Adrenal gland (tissue), 5 donors: ENCODE results near the gene ITPR3.

Source experiments
- POLR2A ChIP-seq, 2 donors: fragments of 450-650 bp; IDR thresholded peaks; one replicate each; pipeline ENCODE4 v1.6.1; 2017; ENCODE audit warnings: antibody characterized with exemption in 2 of 2, mild to moderate bottlenecking in 2 of 2, moderate library complexity in 1 of 2
- TF ChIP-seq, protein P1 (sequence below), 6 experiments: fragments of 450-650 bp in 4 of 6; fragments of 200-600 bp in 2 of 6; sonication (generic) in 1 of 6; IDR thresholded peaks; 1 replicate in 5 of 6; 2 replicates in 1 of 6; pipeline versions ENCODE4 v1.5.1 to v1.8.0; 2016 to 2021; ENCODE audit warnings: antibody characterized with exemption in 6 of 6, mild to moderate bottlenecking in 2 of 6, moderate library complexity in 1 of 6
- donor health status: DM: no; HTN: no; CAD: no.

DNA sequence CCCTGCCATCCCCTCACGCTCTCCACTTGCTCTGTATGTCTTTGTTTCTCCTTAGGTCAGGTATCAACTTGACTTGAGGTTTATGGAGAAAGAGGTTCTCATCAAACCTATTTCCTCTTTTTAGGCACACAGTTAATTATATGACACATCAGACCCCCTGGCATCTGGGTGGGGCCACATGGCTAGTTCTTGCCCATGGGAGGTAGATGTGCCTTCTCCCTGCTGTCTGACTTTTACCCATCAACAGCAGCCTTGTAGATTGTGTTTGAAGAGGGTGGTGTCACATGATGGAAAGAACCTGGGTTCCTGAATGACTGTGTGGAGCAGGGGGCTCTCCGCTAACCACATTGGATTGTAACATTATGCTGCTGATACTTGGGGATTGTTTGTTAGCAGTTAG, 97.6 kb downstream of the ITPR3 start:
- TF ChIP-seq, protein P1, sequence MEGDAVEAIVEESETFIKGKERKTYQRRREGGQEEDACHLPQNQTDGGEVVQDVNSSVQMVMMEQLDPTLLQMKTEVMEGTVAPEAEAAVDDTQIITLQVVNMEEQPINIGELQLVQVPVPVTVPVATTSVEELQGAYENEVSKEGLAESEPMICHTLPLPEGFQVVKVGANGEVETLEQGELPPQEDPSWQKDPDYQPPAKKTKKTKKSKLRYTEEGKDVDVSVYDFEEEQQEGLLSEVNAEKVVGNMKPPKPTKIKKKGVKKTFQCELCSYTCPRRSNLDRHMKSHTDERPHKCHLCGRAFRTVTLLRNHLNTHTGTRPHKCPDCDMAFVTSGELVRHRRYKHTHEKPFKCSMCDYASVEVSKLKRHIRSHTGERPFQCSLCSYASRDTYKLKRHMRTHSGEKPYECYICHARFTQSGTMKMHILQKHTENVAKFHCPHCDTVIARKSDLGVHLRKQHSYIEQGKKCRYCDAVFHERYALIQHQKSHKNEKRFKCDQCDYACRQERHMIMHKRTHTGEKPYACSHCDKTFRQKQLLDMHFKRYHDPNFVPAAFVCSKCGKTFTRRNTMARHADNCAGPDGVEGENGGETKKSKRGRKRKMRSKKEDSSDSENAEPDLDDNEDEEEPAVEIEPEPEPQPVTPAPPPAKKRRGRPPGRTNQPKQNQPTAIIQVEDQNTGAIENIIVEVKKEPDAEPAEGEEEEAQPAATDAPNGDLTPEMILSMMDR (IDR thresholded peaks at IDR 0.05) = no peak
- no peak for TF ChIP-seq POLR2A (IDR thresholded peaks at IDR 0.05)
